Upper lobe of right lung (tissue), 1 donor: Measurements from ENCODE around the gene LCT. TPM values are rescaled to one million over a fixed set of nuclear protein-coding genes. Genes with fewer than 3 reads are reported as not detected.

ENCODE experiments used
- ATAC-seq: fragments of 200-7000 bp; cut with Tn5 transposase; one replicate; pipeline ENCODE4 v1.9.1; 2020; ENCODE audit warnings: mild to moderate bottlenecking, moderate library complexity
- DNase-seq: peaks from one replicate; pipeline ENCODE4 v3.0.0-alpha.2; 2020
- H3K27ac ChIP-seq: fragments of 200-600 bp; one replicate; pipeline ENCODE4 v1.8.0; 2022
- H3K27me3 ChIP-seq: fragments of 200-600 bp; one replicate; pipeline ENCODE4 v1.8.0; 2022; ENCODE audit warnings: mild to moderate bottlenecking
- H3K36me3 ChIP-seq: fragments of 200-600 bp; one replicate; pipeline ENCODE4 v1.8.0; 2022
- H3K4me1 ChIP-seq: fragments of 200-600 bp; one replicate; pipeline ENCODE4 v1.8.0; 2022
- H3K4me3 ChIP-seq: fragments of 200-600 bp; one replicate; pipeline ENCODE4 v1.8.0; 2022; ENCODE audit warnings: mild to moderate bottlenecking
- H3K9me3 ChIP-seq: fragments of 200-600 bp; one replicate; pipeline ENCODE4 v1.8.0; 2022
- intact Hi-C: fragments of 100-400 bp; cut with DNase I; formaldehyde crosslinking; loops from one replicate; pipeline ENCODE4 v1.11.0; 2022
- total RNA-seq: library from RNA; stranded (reverse); fragmentation: NEBNext Ultra II Directional; extraction: Animal tissue kit (Norgen Biotek cat#: 25700); gene quantifications from one replicate; pipeline ENCODE4 v1.2.1, GENCODE V29; 2021
- TF ChIP-seq, protein P1 (sequence below): fragments of 200-600 bp; IDR thresholded peaks from one replicate; pipeline ENCODE4 v1.8.0; 2022; ENCODE audit warnings: antibody characterized with exemption
- donor health status: DM: no; HTN: yes; CAD: no; lungs with severe emphysema.

The LCT gene
- total RNA-seq, 1 donor from 2014 or later, result not detected

DNA sequence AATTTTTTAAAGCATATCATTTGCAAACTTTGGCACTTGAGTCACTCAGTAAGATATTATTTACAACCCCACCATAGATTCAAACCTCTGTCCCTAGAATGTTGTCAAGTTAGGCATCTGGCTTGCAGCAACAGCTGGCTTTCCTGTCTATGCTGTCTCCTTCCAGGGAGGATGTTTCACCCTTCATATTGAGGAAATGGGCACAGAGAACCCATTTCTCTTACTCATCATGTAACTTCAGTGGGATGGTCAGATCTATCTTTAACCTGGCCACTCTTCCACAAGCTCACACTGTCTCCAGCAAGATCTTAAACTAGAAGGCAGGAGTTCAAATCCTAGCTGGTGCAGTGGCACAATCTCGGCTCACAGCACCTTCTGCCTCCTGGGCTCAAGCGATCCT, 15.8 kb downstream of the LCT start:
- TF ChIP-seq, protein P1, sequence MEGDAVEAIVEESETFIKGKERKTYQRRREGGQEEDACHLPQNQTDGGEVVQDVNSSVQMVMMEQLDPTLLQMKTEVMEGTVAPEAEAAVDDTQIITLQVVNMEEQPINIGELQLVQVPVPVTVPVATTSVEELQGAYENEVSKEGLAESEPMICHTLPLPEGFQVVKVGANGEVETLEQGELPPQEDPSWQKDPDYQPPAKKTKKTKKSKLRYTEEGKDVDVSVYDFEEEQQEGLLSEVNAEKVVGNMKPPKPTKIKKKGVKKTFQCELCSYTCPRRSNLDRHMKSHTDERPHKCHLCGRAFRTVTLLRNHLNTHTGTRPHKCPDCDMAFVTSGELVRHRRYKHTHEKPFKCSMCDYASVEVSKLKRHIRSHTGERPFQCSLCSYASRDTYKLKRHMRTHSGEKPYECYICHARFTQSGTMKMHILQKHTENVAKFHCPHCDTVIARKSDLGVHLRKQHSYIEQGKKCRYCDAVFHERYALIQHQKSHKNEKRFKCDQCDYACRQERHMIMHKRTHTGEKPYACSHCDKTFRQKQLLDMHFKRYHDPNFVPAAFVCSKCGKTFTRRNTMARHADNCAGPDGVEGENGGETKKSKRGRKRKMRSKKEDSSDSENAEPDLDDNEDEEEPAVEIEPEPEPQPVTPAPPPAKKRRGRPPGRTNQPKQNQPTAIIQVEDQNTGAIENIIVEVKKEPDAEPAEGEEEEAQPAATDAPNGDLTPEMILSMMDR, result no peak
- H3K4me3 ChIP-seq, result no peak overlapping the region
- intact Hi-C loops, result no loop called here
- H3K36me3 ChIP-seq, result no peaks in the 10 kb centered on the region
- no peak for ATAC-seq
- DNase-seq, result no peak
- no peak overlapping the region for H3K27ac ChIP-seq
- no peaks in the 10 kb centered on the region for H3K4me1 ChIP-seq
- H3K27me3 ChIP-seq, result no peaks in the 10 kb centered on the region
- H3K9me3 ChIP-seq, result no peaks in the 10 kb centered on the region

DNA sequence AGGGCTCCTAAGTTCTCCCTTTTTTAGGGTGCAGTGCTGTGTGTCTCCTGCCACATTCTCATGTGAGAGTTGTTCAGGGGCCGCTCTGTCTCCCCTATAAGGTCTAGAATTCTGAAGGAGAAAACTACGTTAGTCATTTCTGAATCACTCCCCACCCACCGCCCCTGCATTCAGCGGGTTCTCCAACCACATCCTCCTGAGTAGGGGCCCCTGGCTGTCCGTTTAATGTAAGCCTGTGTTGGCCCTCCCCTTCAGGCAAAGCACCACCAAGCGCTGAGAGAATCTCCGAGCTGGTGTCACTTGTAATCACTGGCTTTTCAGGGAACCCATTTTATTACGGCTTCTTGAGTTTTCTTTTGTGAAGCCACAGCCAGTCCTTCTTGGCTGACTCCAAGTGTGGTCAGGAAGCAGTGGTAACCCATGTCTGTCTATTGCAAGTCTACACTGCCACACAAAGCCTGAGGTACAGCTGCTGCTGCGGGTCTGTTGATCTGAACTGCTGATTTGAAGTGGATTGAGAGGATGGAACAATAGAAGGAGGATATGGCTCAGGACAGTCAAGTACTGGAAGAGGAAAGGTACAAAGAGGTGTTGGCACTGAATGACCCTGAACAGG, 16.9 kb downstream of the LCT start:
- H3K27ac ChIP-seq, result no peak overlapping the region
- H3K27me3 ChIP-seq, result no peaks in the 10 kb centered on the region
- H3K36me3 ChIP-seq, result no peaks in the 10 kb centered on the region
- intact Hi-C loops, result no loop called here
- DNase-seq, result no peak
- no peak for ATAC-seq
- H3K9me3 ChIP-seq, result no peaks in the 10 kb centered on the region
- TF ChIP-seq, protein P1, result no peak
- no peak overlapping the region for H3K4me3 ChIP-seq
- no peaks in the 10 kb centered on the region for H3K4me1 ChIP-seq

DNA sequence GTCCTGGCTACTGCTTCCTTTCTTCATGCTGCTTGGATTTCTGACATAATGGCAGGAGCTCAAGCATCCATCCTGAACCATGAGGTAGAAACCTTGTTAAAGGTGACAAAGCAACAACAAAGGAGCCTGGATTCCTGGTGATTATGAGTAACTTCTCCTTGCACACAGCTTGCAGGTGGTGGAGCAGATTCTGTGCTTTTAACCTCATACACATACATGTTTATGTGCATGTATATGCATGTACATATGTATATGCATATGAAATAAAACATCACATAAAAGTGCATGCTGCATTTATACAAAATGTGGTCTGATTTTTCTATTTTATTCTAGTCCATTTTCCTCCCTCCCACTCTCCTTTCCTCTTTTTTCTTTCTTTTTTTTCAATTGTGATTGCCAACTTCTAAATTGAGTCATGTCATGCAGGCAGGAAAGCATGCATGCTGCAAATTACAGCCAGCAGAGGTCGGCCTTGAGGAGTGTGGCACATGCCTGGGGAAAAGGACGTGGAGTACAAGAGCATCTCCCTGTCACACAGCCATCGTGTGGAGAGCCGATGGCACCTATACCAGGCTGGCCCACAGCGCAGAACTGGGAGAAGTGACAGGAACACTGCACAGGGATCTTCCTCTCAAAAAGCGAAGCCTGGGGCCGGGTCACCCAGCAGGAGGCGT, 17.9 kb downstream of the LCT start:
- intact Hi-C loops, result no loop called here
- Histone ChIP-seq H3K27me3 (no peaks in the 10 kb centered on the region), H3K4me1 (no peaks in the 10 kb centered on the region), H3K36me3 (no peaks in the 10 kb centered on the region), H3K4me3 (no peak overlapping the region), H3K9me3 (no peaks in the 10 kb centered on the region), H3K27ac (no peak overlapping the region)
- no peak for DNase-seq
- peak; percentile 21 for ATAC-seq
- TF ChIP-seq, protein P1, result no peak

DNA sequence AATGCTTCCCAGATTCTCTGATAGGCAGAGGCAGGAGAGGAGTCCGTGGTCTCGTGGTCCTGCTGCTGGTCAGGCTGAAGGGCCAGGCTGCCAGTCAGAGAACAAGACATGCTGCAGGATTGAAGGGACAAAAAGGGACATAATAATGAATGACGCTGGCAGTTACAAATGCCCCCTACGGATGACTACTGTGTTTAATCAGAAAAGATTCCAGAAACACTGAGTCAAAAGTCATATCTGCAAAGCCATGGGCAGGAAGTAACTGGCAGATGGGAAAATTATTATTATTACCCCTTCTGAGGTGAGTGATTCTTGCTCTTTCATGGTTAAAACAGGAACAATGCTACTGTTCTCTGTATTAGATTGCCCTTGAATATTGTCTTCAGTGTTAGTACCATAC, 19.0 kb downstream of the LCT start:
- Histone ChIP-seq H3K27ac (no peak overlapping the region), H3K9me3 (no peaks in the 10 kb centered on the region)
- TF ChIP-seq, protein P1, result no peak

DNA sequence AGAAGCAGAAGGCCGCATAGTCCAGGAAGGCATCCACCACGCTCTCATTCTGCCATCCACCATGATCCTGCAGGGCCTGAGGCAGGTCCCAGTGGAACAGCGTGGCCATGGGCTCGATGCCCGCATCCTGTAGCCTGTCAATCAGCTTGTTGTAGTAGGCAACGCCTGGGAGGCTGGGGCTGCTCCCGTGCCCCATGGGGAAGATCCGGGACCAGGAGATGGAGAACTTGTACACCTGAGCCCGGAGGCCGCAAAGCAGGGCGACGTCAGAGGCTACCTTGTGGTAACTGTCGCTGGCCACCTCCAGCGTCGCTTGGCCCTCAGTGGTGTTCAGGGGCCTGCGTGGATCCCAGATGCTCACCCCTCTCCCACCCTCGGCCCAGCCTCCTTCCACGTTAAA, 19.5 kb downstream of the LCT start:
- TF ChIP-seq, protein P1, result no peak
- Histone ChIP-seq H3K27ac (no peak overlapping the region), H3K4me1 (no peaks in the 10 kb centered on the region), H3K4me3 (no peak overlapping the region), H3K9me3 (no peaks in the 10 kb centered on the region), H3K36me3 (no peaks in the 10 kb centered on the region), H3K27me3 (no peaks in the 10 kb centered on the region)
- no peak for ATAC-seq
- intact Hi-C loops, result no loop called here
- no peak for DNase-seq

More for the DNA sequence above, 19.0 kb downstream of the LCT start:
- intact Hi-C loops, result no loop called here
- Histone ChIP-seq H3K4me3 (no peak overlapping the region), H3K27me3 (no peaks in the 10 kb centered on the region), H3K36me3 (no peaks in the 10 kb centered on the region), H3K4me1 (no peaks in the 10 kb centered on the region)
- DNase-seq (no peak), ATAC-seq (no peak)
